CD4-positive, CD25-positive, alpha-beta regulatory T cell (primary cell): ENCODE measurements around the gene TVP23C. TPM values are rescaled to one million over a fixed set of nuclear protein-coding genes. Genes with fewer than 3 reads are reported as not detected.

ENCODE experiments used
- ATAC-seq, 2 donors: fragments of 150-1000 bp; cut with Tn5 transposase; one replicate each; pipeline ENCODE4 v1.10.0; 2021; ENCODE audit warnings: low read depth in 2 of 2, moderate number of reproducible peaks in 2 of 2, moderate library complexity in 1 of 2
- DNase-seq, 3 donors: peaks; one replicate each; pipeline versions ENCODE4 v3.0.0 to v3.0.0-alpha.2; 2012 to 2022; ENCODE audit warnings: mixed read lengths in 1 of 3
- H3K27ac ChIP-seq: one replicate; pipeline ENCODE4 v1.7.0; 2013; ENCODE audit warnings: mild to moderate bottlenecking, low read length; ENCODE audit not compliant: insufficient read depth, poor library complexity, severe bottlenecking
- H3K27me3 ChIP-seq: one replicate; pipeline ENCODE4 v1.7.0; 2013; ENCODE audit warnings: low read length; ENCODE audit not compliant: control insufficient read depth, insufficient read depth
- H3K36me3 ChIP-seq: one replicate; pipeline ENCODE4 v1.7.0; 2013; ENCODE audit warnings: mild to moderate bottlenecking, low read length, moderate library complexity; ENCODE audit not compliant: control insufficient read depth, insufficient read depth
- H3K4me1 ChIP-seq: 2 replicates; pipeline ENCODE4 v1.7.0; 2013; ENCODE audit warnings: mild to moderate bottlenecking, low read length; ENCODE audit not compliant: insufficient read depth, control insufficient read depth, poor library complexity, severe bottlenecking
- H3K4me3 ChIP-seq: one replicate; pipeline ENCODE4 v1.7.0; 2013; ENCODE audit warnings: low read depth, mild to moderate bottlenecking, low read length, moderate library complexity
- H3K9me3 ChIP-seq, 2 experiments: 1 replicate in 1 of 2; 2 replicates in 1 of 2; pipeline ENCODE4 v1.7.0; 2013; ENCODE audit warnings: low read length in 2 of 2, mild to moderate bottlenecking in 1 of 2, moderate library complexity in 1 of 2; ENCODE audit not compliant: control insufficient read depth in 2 of 2
- H3K27ac Mint-ChIP-seq, 3 donors: one replicate each; pipeline ENCODE4 v1.8.0; 2020 to 2022; ENCODE audit warnings: mild to moderate bottlenecking in 3 of 3, mixed read lengths in 3 of 3, moderate library complexity in 2 of 3
- H3K27me3 Mint-ChIP-seq: one replicate; pipeline ENCODE4 v1.8.0; 2022; ENCODE audit warnings: mild to moderate bottlenecking, mixed read lengths
- H3K36me3 Mint-ChIP-seq: one replicate; pipeline ENCODE4 v1.8.0; 2020; ENCODE audit warnings: mixed read lengths
- H3K4me1 Mint-ChIP-seq, 4 donors: one replicate each; pipeline ENCODE4 v1.8.0; 2020 to 2022; ENCODE audit warnings: mixed read lengths in 4 of 4, mild to moderate bottlenecking in 1 of 4
- H3K4me3 Mint-ChIP-seq, 4 donors: one replicate each; pipeline ENCODE4 v1.8.0; 2020 to 2022; ENCODE audit warnings: mild to moderate bottlenecking in 4 of 4, mixed read lengths in 4 of 4, moderate library complexity in 3 of 4
- H3K9me3 Mint-ChIP-seq, 7 donors: one replicate each; pipeline ENCODE4 v1.8.0; 2020 to 2022; ENCODE audit warnings: mixed read lengths in 7 of 7, mild to moderate bottlenecking in 3 of 7, moderate library complexity in 2 of 7
- polyA plus RNA-seq, 4 donors: library from polyadenylated mRNA; unstranded; fragments of 300-500 nt; fragmentation: Illumina TruSeq; gene quantifications; one replicate each; pipeline ENCODE4 v1.2.3, GENCODE V29; 2021
- total RNA-seq: library from RNA; stranded (reverse); gene quantifications from one replicate; pipeline ENCODE4 v1.2.3, GENCODE V29; 2022

TVP23C gene
- total and polyA plus RNA-seq, 5 donors from 2014 or later = 3.2 to 48.9 (median 4.5) TPM

- no peak overlapping the region for H3K4me3 Mint-ChIP-seq
- no peak overlapping the region for H3K27ac ChIP-seq
- H3K27me3 Mint-ChIP-seq = no peaks in the 10 kb centered on the region
- H3K4me3 ChIP-seq = no peak overlapping the region
- peaks cover 0 to 11% (median 2%) of the 10 kb centered on the region in 7 donors for H3K9me3 Mint-ChIP-seq
- no peaks in the 10 kb centered on the region for H3K4me1 Mint-ChIP-seq
- ATAC-seq (no peak), DNase-seq (no peak)
- no peaks in the 10 kb centered on the region for H3K4me1 ChIP-seq
- H3K36me3 Mint-ChIP-seq = peaks cover 45% of the 10 kb centered on the region
- H3K27ac Mint-ChIP-seq = no peak overlapping the region
- H3K9me3 ChIP-seq = peaks cover 4 to 10% of the 10 kb centered on the region in 2 experiments
- H3K36me3 ChIP-seq = peaks cover 30% of the 10 kb centered on the region
- no peaks in the 10 kb centered on the region for H3K27me3 ChIP-seq
Measured at GRCh38 chr17:15454346-15454745, 108.9 kb downstream of the TVP23C start.

GRCh38 chr17:15453782-15454181 lies 109.5 kb downstream of the TVP23C start:
- Mint-ChIP-seq H3K36me3 (peaks cover 45% of the 10 kb centered on the region), H3K4me3 (no peak overlapping the region), H3K27ac (no peak overlapping the region), H3K9me3 (peaks cover 0 to 11% (median 2%) of the 10 kb centered on the region in 7 donors), H3K4me1 (peaks cover 0 to 2% (median 0%) of the 10 kb centered on the region in 4 donors), H3K27me3 (no peaks in the 10 kb centered on the region)
- Histone ChIP-seq H3K4me1 (no peaks in the 10 kb centered on the region), H3K4me3 (no peak overlapping the region), H3K9me3 (peaks cover 4 to 10% of the 10 kb centered on the region in 2 experiments), H3K27ac (no peak overlapping the region), H3K27me3 (no peaks in the 10 kb centered on the region), H3K36me3 (peaks cover 30% of the 10 kb centered on the region)
- no peak for ATAC-seq
- DNase-seq = no peak

GRCh38 chr17:15453246-15453645 lies 110.0 kb downstream of the TVP23C start:
- H3K36me3 Mint-ChIP-seq = peaks cover 44% of the 10 kb centered on the region
- H3K27me3 Mint-ChIP-seq = no peaks in the 10 kb centered on the region
- H3K4me1 Mint-ChIP-seq = peaks cover 0 to 5% (median 0%) of the 10 kb centered on the region in 4 donors
- H3K4me3 Mint-ChIP-seq = no peak overlapping the region
- DNase-seq (no peak), ATAC-seq (no peak)
- H3K4me1 ChIP-seq = no peaks in the 10 kb centered on the region
- no peak overlapping the region for H3K4me3 ChIP-seq
- H3K27ac Mint-ChIP-seq = no peak overlapping the region
- peaks cover 4 to 10% of the 10 kb centered on the region in 2 experiments for H3K9me3 ChIP-seq
- no peak overlapping the region for H3K27ac ChIP-seq
- no peaks in the 10 kb centered on the region for H3K27me3 ChIP-seq
- peaks cover 30% of the 10 kb centered on the region for H3K36me3 ChIP-seq
- H3K9me3 Mint-ChIP-seq = peaks cover 0 to 11% (median 2%) of the 10 kb centered on the region in 7 donors

GRCh38 chr17:15452746-15453145 lies 110.5 kb downstream of the TVP23C start:
- Mint-ChIP-seq H3K27me3 (no peaks in the 10 kb centered on the region), H3K36me3 (peaks cover 39% of the 10 kb centered on the region), H3K4me1 (peaks cover 0 to 5% (median 0%) of the 10 kb centered on the region in 4 donors), H3K4me3 (no peak overlapping the region), H3K27ac (no peak overlapping the region), H3K9me3 (peaks cover 0 to 11% (median 2%) of the 10 kb centered on the region in 7 donors)
- Histone ChIP-seq H3K27me3 (no peaks in the 10 kb centered on the region), H3K4me1 (no peaks in the 10 kb centered on the region), H3K4me3 (no peak overlapping the region), H3K9me3 (peaks cover 4 to 10% of the 10 kb centered on the region in 2 experiments), H3K27ac (no peak overlapping the region), H3K36me3 (peaks cover 28% of the 10 kb centered on the region)
- no peak for ATAC-seq
- DNase-seq = no peak

Other genes with a start within 250 kb of the TVP23C start
- gene TEKT3, start 221.9 kb downstream of the TVP23C start, total RNA-seq = 1.2 TPM
- gene TEKT3, start 221.9 kb downstream of the TVP23C start, polyA plus RNA-seq = under 1 TPM in 1 of 4 donors, not detected in 3; 0.34 TPM
- gene CDRT4, start 95.9 kb downstream of the TVP23C start, total RNA-seq = 21.0 TPM
- 1 to 10 TPM in 3 of 4 donors, under 1 TPM in 1; 0.22 to 1.8 (median 1.5) TPM for gene CDRT4, start 95.9 kb downstream of the TVP23C start, polyA plus RNA-seq
- 8.2 TPM for gene FBXW10B, start 56.2 kb upstream of the TVP23C start, total RNA-seq
- under 1 TPM in 3 of 4 donors, not detected in 1; 0.14 to 0.79 (median 0.41) TPM for gene FBXW10B, start 56.2 kb upstream of the TVP23C start, polyA plus RNA-seq
- 27.3 TPM for gene TRIM16, start 120.8 kb upstream of the TVP23C start, total RNA-seq
- gene TRIM16, start 120.8 kb upstream of the TVP23C start, polyA plus RNA-seq = 10 to 100 TPM; 33.9 to 66.8 (median 56.0) TPM
- 21.5 TPM for gene ZNF286A, start 136.3 kb upstream of the TVP23C start, total RNA-seq
- gene ZNF286A, start 136.3 kb upstream of the TVP23C start, polyA plus RNA-seq = 10 to 100 TPM; 18.9 to 23.5 (median 22.8) TPM
- gene TBC1D26, start 168.8 kb upstream of the TVP23C start, total RNA-seq = 0.10 TPM
- gene TBC1D26, start 168.8 kb upstream of the TVP23C start, polyA plus RNA-seq = not detected